Heart left ventricle (tissue), 16 donors: ENCODE data around the gene NTRK2. TPM values are rescaled to one million over a fixed set of nuclear protein-coding genes. Genes with fewer than 3 reads are reported as not detected.

Experiments
- ATAC-seq, 4 donors: fragments of 200-7000 bp; cut with Tn5 transposase; one replicate each; pipeline ENCODE4 v1.9.1; 2020 to 2022; ENCODE audit warnings: moderate library complexity in 4 of 4, mild to moderate bottlenecking in 3 of 4, moderate number of reproducible peaks in 1 of 4
- DNase-seq, 5 donors: peaks; one replicate each; pipeline ENCODE4 v3.0.0-alpha.2; 2020
- H3K27ac ChIP-seq, 12 donors: fragments of 200-600 bp; sonication (generic) in 4 of 12; one replicate each; pipeline versions ENCODE4 v1.5.0 to v1.8.0; 2016 to 2022; ENCODE audit warnings: mild to moderate bottlenecking in 2 of 12
- H3K27me3 ChIP-seq, 9 donors: fragments of 200-600 bp; sonication (generic) in 2 of 9; one replicate each; pipeline versions ENCODE4 v1.5.1 to v1.8.0; 2016 to 2022; ENCODE audit warnings: mild to moderate bottlenecking in 3 of 9
- H3K36me3 ChIP-seq, 9 donors: fragments of 200-600 bp; sonication (generic) in 2 of 9; one replicate each; pipeline versions ENCODE4 v1.5.0 to v1.8.0; 2018 to 2022; ENCODE audit warnings: mild to moderate bottlenecking in 2 of 9
- H3K4me1 ChIP-seq, 12 donors: fragments of 200-600 bp; sonication (generic) in 4 of 12; one replicate each; pipeline versions ENCODE4 v1.5.0 to v1.8.0; 2016 to 2022; ENCODE audit warnings: mild to moderate bottlenecking in 3 of 12
- H3K4me3 ChIP-seq, 12 donors: fragments of 200-600 bp; sonication (generic) in 4 of 12; one replicate each; pipeline versions ENCODE4 v1.5.0 to v1.8.0; 2017 to 2022; ENCODE audit warnings: mild to moderate bottlenecking in 9 of 12, moderate library complexity in 4 of 12
- H3K9me3 ChIP-seq, 12 donors: fragments of 200-600 bp; sonication (generic) in 4 of 12; one replicate each; pipeline versions ENCODE4 v1.5.0 to v1.8.0; 2016 to 2022; ENCODE audit warnings: mild to moderate bottlenecking in 1 of 12
- POLR2A ChIP-seq, 2 donors: fragments of 450-650 bp; IDR thresholded peaks; one replicate each; pipeline ENCODE4 v1.6.1; 2017; ENCODE audit warnings: antibody characterized with exemption in 2 of 2, mild to moderate bottlenecking in 2 of 2, moderate library complexity in 2 of 2
- WGBS, 4 donors: extraction: QIAGEN DNeasy Blood & Tissue Kit in 2 of 4; methylation state at CpG; one replicate each; pipeline versions ENCODE4 v1.1.5 to v1.1.7; 2013 to 2018; 5-methylcytosine and 5-hydroxymethylcytosine counted together
- intact Hi-C, 10 donors: fragments of 100-400 bp; cut with DNase I; formaldehyde crosslinking; loops; one replicate each; pipeline versions ENCODE4 v1.11.1 to v1.14.2; 2022
- polyA plus RNA-seq, 2 donors: library from polyadenylated mRNA; stranded (reverse); fragments of 200-250 nt; gene quantifications; one replicate each; pipeline ENCODE4 v1.2.3, GENCODE V29; 2013
- total RNA-seq, 9 donors: library from RNA; depleted of rRNA in 2 of 9; stranded (reverse); fragments of >200 nt in 2 of 9; fragmentation: NEBNext Ultra II Directional in 3 of 9; extraction: Animal tissue kit (Norgen Biotek cat#: 25700) in 3 of 9; gene quantifications; one replicate each; pipeline versions ENCODE4 v1.1.0 to v1.2.4, GENCODE V29; 2016 to 2023
- TF ChIP-seq, protein P1 (sequence below), 12 donors: fragments of 200-600 bp; sonication (generic) in 4 of 12; IDR thresholded peaks; one replicate each; pipeline versions ENCODE4 v1.5.0 to v1.8.0; 2018 to 2022; ENCODE audit warnings: antibody characterized with exemption in 12 of 12, mild to moderate bottlenecking in 5 of 12
- donor health status: ischemic (EF 13 %, LVEDD 7.1; RV severe dilation, severe dysfunction).
- donor health status: healthy with polysubstance abuse.
- donor health status: DM: no; HTN: yes; CAD: no.
- donor health status: DM: no; HTN: no; CAD: no.
- donor health status: ischemic (EF 25% LVEDD 6.9; RV normal size, moderate dysfunction).
- donor health status: ischemic (EF 25% LVEDD 5.7; RV mildly dilated, moderate dysfunction).
- donor health status: healthy.
- donor health status: DM: yes; HTN: yes; CAD: no.
- donor health status: ischemic (EF 35%, LVEDD 5.7; RV mildly dilated, moderate dysfunction).
- donor health status: nonischemic (EF 11% LVEDD 7.7; RV severe dilation, severe dysfunction).
- donor health status: DM: yes; HTN: yes; CAD: no.
- donor health status: PGD.
- donor health status: ischemic (EF 29% LVEDD 5.4; RV normal size, mild dysfunction).
- donor health status: nonischemic (EF 23%, LVEDD 6.1; RV moderate dilation, normal function).

NTRK2 gene
- total and polyA plus RNA-seq, 11 donors = 0.86 to 16.0 (median 2.4) TPM

DNA sequence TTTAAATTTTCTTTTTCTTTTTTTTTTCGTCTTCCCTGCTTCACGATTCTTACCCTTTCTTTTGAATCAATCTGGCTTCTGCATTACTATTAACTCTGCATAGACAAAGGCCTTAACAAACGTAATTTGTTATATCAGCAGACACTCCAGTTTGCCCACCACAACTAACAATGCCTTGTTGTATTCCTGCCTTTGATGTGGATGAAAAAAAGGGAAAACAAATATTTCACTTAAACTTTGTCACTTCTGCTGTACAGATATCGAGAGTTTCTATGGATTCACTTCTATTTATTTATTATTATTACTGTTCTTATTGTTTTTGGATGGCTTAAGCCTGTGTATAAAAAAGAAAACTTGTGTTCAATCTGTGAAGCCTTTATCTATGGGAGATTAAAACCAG lies 352.2 kb downstream of the NTRK2 start:
- TF ChIP-seq, protein P1, sequence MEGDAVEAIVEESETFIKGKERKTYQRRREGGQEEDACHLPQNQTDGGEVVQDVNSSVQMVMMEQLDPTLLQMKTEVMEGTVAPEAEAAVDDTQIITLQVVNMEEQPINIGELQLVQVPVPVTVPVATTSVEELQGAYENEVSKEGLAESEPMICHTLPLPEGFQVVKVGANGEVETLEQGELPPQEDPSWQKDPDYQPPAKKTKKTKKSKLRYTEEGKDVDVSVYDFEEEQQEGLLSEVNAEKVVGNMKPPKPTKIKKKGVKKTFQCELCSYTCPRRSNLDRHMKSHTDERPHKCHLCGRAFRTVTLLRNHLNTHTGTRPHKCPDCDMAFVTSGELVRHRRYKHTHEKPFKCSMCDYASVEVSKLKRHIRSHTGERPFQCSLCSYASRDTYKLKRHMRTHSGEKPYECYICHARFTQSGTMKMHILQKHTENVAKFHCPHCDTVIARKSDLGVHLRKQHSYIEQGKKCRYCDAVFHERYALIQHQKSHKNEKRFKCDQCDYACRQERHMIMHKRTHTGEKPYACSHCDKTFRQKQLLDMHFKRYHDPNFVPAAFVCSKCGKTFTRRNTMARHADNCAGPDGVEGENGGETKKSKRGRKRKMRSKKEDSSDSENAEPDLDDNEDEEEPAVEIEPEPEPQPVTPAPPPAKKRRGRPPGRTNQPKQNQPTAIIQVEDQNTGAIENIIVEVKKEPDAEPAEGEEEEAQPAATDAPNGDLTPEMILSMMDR (IDR thresholded peaks at IDR 0.05) = no peak
- no peaks in the 10 kb centered on the region for H3K9me3 ChIP-seq
- H3K36me3 ChIP-seq = no peaks in the 10 kb centered on the region
- WGBS, 4 donors = 84 to 87% (median 85%) methylated on average over 4 of the region's 4 CpGs
- intact Hi-C loops = no loop called here
- ATAC-seq = no peak
- H3K4me1 ChIP-seq = no peaks in the 10 kb centered on the region
- no peak for DNase-seq
- H3K4me3 ChIP-seq = no peak overlapping the region
- no peak overlapping the region for H3K27ac ChIP-seq
- H3K27me3 ChIP-seq = no peaks in the 10 kb centered on the region

DNA sequence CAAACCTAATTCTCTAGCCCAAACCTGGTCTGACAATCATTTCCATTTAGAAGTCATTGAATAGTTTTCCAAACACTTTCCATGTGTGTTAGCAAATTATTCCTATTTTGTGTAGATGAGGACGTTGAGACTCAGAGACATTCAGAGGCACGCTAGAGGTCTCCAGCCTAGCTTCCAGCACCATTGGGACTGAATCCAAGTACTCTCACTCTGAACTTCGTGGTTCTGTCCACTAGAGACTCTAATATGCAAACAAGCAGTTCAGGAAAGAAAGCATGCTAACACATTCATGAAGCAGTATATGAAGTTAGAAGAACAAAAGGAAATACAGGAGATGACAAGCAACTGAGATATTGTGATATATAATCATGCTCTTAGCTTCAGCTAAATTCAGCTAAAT lies 354.8 kb downstream of the NTRK2 start:
- no peak for ATAC-seq
- WGBS, 4 donors = 26 to 43% (median 32%) methylated on average over 3 of the region's 3 CpGs
- intact Hi-C loops = no loop called here
- TF ChIP-seq, protein P1 (IDR thresholded peaks at IDR 0.05) = peak in 2 of 12 donors; percentile 20 to 34
- no peak for TF ChIP-seq POLR2A (IDR thresholded peaks at IDR 0.05)
- Histone ChIP-seq H3K4me1 (no peaks in the 10 kb centered on the region), H3K27ac (no peak overlapping the region), H3K27me3 (peaks cover 0 to under 1% (median 0%) of the 10 kb centered on the region in 9 donors), H3K4me3 (no peak overlapping the region), H3K9me3 (no peaks in the 10 kb centered on the region), H3K36me3 (no peaks in the 10 kb centered on the region)
- no peak for DNase-seq

DNA sequence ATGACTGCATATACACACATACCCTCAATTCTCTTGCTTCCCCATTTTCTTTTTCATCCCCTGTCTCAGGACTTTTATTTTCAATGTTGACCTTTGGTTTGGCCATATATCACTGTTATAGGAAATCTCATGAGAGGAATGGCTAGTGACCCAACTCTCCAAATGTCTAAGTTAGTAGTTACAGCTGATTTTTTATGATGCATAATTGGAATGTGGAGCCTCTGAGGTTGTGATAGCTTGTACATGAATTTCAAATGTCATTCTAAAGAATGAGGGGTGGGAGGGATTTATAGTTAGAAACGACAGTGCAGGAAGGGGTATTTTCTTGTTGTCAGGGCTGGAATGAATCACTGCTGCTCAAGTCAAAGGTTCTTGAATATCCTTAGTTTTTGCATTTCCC lies 356.1 kb downstream of the NTRK2 start:
- TF ChIP-seq, protein P1 (IDR thresholded peaks at IDR 0.05) = no peak
- no peak for TF ChIP-seq POLR2A (IDR thresholded peaks at IDR 0.05)
- H3K36me3 ChIP-seq = no peaks in the 10 kb centered on the region
- H3K9me3 ChIP-seq = no peaks in the 10 kb centered on the region
- no peak overlapping the region for H3K27ac ChIP-seq
- intact Hi-C loops = no loop called here
- H3K4me1 ChIP-seq = no peaks in the 10 kb centered on the region
- DNase-seq (no peak), ATAC-seq (no peak)
- H3K4me3 ChIP-seq = no peak overlapping the region
- H3K27me3 ChIP-seq = peaks cover 0 to 4% (median 0%) of the 10 kb centered on the region in 9 donors
- 33 to 46% (median 41%) methylated on average over 1 of the region's 1 CpG for WGBS, 4 donors

DNA sequence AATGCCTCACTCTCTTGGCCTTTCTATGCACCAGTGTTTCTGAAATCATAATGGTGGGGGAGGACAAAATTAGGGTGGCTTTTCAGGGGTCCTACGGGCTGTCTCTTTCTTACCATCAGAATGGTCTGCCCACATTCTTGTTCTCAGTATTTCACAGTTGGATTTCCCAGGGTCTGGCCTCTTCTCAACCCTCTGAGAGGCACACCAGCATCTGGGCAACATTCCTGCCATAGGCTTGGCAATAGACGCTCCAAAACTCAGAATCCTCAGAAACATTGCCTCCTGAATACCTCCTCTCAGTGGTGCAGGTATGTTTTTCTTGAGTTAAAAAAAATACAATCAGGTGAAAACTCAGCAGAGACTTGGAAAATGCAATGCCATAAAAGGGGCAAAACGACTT lies 358.3 kb downstream of the NTRK2 start:
- intact Hi-C loops = no loop called here

More for the DNA sequence above, 358.3 kb downstream of the NTRK2 start:
- ATAC-seq (no peak), DNase-seq (no peak)
- no peak overlapping the region for H3K4me3 ChIP-seq
- H3K4me1 ChIP-seq = no peaks in the 10 kb centered on the region
- no peak for TF ChIP-seq POLR2A (IDR thresholded peaks at IDR 0.05)
- TF ChIP-seq, protein P1 (IDR thresholded peaks at IDR 0.05) = no peak
- WGBS, 4 donors = 68 to 98% (median 85%) methylated on average over 3 of the region's 3 CpGs
- peaks cover 0 to 4% (median 0%) of the 10 kb centered on the region in 9 donors for H3K27me3 ChIP-seq
- no peaks in the 10 kb centered on the region for H3K36me3 ChIP-seq
- H3K27ac ChIP-seq = no peak overlapping the region
- H3K9me3 ChIP-seq = peaks cover 0 to 13% (median 0%) of the 10 kb centered on the region in 12 donors
